HEK293 (cell line): ENCODE results near the gene TTLL10.

Source experiments
- CTCF ChIP-seq: fragments of 450-650 bp; formaldehyde crosslinking; IDR thresholded peaks from 2 replicates; pipeline ENCODE4 v1.5.1; 2016; ENCODE audit warnings: missing biosample characterization, missing genetic modification characterization
- PRDM4 ChIP-seq: fragments of 450-650 bp; formaldehyde crosslinking; IDR thresholded peaks from 2 replicates; pipeline ENCODE4 v1.5.1; 2017; ENCODE audit warnings: missing biosample characterization, missing genetic modification characterization
- REST ChIP-seq: fragments of 450-650 bp; formaldehyde crosslinking; IDR thresholded peaks from 2 replicates; pipeline ENCODE4 v1.5.1; 2016; ENCODE audit warnings: missing biosample characterization, missing genetic modification characterization
- SETDB1 ChIP-seq: IDR thresholded peaks from one replicate; pipeline ENCODE4 v1.6.1; 2017; ENCODE audit warnings: mild to moderate bottlenecking, low read length, moderate library complexity, mixed read lengths; ENCODE audit not compliant: insufficient read length
- ZBTB17 ChIP-seq: fragments of 450-650 bp; formaldehyde crosslinking; IDR thresholded peaks from 2 replicates; pipeline ENCODE4 v1.5.1; 2016; ENCODE audit warnings: missing biosample characterization, missing genetic modification characterization
- ZNF24 ChIP-seq: fragments of 450-650 bp; formaldehyde crosslinking; IDR thresholded peaks from 2 replicates; pipeline ENCODE4 v1.5.1; 2016; ENCODE audit warnings: missing biosample characterization, missing genetic modification characterization
- ZNF311 ChIP-seq: fragments of 450-650 bp; formaldehyde crosslinking; IDR thresholded peaks from 2 replicates; pipeline ENCODE4 v1.5.1; 2017; ENCODE audit warnings: missing biosample characterization, missing genetic modification characterization, borderline replicate concordance
- ZNF513 ChIP-seq: fragments of 450-650 bp; IDR thresholded peaks from 2 replicates; pipeline ENCODE4 v1.5.1; 2018; ENCODE audit warnings: missing biosample characterization, missing genetic modification characterization
- TF ChIP-seq, protein P1 (sequence below): IDR thresholded peaks from 2 replicates; pipeline ENCODE4 v1.6.1; 2011; ENCODE audit warnings: mild to moderate bottlenecking, low read depth, low read length, borderline replicate concordance
- TF ChIP-seq, protein P2 (sequence below): fragments of 450-650 bp; formaldehyde crosslinking; IDR thresholded peaks from 2 replicates; pipeline ENCODE4 v1.5.1; 2017; ENCODE audit warnings: missing biosample characterization, missing genetic modification characterization

- TF ChIP-seq CTCF: no peak
- no peak for TF ChIP-seq ZNF513 (tag by site-specific recombination)
- TF ChIP-seq PRDM4 (tag by site-specific recombination): no peak
- TF ChIP-seq, protein P1, sequence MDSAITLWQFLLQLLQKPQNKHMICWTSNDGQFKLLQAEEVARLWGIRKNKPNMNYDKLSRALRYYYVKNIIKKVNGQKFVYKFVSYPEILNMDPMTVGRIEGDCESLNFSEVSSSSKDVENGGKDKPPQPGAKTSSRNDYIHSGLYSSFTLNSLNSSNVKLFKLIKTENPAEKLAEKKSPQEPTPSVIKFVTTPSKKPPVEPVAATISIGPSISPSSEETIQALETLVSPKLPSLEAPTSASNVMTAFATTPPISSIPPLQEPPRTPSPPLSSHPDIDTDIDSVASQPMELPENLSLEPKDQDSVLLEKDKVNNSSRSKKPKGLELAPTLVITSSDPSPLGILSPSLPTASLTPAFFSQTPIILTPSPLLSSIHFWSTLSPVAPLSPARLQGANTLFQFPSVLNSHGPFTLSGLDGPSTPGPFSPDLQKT: no peak
- no peak for TF ChIP-seq ZNF311 (tag by site-specific recombination)
- no peak for TF ChIP-seq SETDB1
- TF ChIP-seq, protein P2, sequence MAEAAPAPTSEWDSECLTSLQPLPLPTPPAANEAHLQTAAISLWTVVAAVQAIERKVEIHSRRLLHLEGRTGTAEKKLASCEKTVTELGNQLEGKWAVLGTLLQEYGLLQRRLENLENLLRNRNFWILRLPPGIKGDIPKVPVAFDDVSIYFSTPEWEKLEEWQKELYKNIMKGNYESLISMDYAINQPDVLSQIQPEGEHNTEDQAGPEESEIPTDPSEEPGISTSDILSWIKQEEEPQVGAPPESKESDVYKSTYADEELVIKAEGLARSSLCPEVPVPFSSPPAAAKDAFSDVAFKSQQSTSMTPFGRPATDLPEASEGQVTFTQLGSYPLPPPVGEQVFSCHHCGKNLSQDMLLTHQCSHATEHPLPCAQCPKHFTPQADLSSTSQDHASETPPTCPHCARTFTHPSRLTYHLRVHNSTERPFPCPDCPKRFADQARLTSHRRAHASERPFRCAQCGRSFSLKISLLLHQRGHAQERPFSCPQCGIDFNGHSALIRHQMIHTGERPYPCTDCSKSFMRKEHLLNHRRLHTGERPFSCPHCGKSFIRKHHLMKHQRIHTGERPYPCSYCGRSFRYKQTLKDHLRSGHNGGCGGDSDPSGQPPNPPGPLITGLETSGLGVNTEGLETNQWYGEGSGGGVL: no peak
- TF ChIP-seq REST (tag by site-specific recombination): no peak
- TF ChIP-seq ZBTB17 (tag by site-specific recombination): no peak
- TF ChIP-seq ZNF24: no peak
Observed at GRCh38 chr1:1146026-1146425, 27.7 kb upstream of the TTLL10 start.
